Gastrocnemius medialis (tissue), 4 donors: Measurements from ENCODE around the gene BCCIP.

Source experiments
- POLR2A ChIP-seq, 2 donors: fragments of 450-650 bp; IDR thresholded peaks; one replicate each; pipeline ENCODE4 v1.6.1; 2017; ENCODE audit warnings: antibody characterized with exemption in 2 of 2, mild to moderate bottlenecking in 2 of 2, moderate library complexity in 2 of 2
- TF ChIP-seq, protein P1 (sequence below), 5 experiments: fragments of 450-650 bp in 3 of 5; fragments of 200-600 bp in 2 of 5; sonication (generic) in 2 of 5; IDR thresholded peaks in 4 of 5; conservative IDR thresholded peaks in 1 of 5; 1 replicate in 4 of 5; 2 replicates in 1 of 5; pipeline ENCODE4 v1.5.1; 2016 to 2019; ENCODE audit warnings: antibody characterized with exemption in 5 of 5, mild to moderate bottlenecking in 3 of 5, moderate library complexity in 3 of 5

GRCh38 chr10:125840955-125841354 lies 17.6 kb downstream of the BCCIP start:
- TF ChIP-seq, protein P1, sequence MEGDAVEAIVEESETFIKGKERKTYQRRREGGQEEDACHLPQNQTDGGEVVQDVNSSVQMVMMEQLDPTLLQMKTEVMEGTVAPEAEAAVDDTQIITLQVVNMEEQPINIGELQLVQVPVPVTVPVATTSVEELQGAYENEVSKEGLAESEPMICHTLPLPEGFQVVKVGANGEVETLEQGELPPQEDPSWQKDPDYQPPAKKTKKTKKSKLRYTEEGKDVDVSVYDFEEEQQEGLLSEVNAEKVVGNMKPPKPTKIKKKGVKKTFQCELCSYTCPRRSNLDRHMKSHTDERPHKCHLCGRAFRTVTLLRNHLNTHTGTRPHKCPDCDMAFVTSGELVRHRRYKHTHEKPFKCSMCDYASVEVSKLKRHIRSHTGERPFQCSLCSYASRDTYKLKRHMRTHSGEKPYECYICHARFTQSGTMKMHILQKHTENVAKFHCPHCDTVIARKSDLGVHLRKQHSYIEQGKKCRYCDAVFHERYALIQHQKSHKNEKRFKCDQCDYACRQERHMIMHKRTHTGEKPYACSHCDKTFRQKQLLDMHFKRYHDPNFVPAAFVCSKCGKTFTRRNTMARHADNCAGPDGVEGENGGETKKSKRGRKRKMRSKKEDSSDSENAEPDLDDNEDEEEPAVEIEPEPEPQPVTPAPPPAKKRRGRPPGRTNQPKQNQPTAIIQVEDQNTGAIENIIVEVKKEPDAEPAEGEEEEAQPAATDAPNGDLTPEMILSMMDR (IDR thresholded peaks at IDR 0.05 in 4 of 5, conservative IDR thresholded peaks at IDR 0.05 in 1 of 5) = no peak
- no peak for TF ChIP-seq POLR2A (IDR thresholded peaks at IDR 0.05)
